ENCODE measurements around the gene METTL23.
A peak's percentile ranks its signal among the peaks of the same experiment; 100 is the strongest.
"Not testable (repeated sequence)": the region's sequence is repeated elsewhere in the genome, so short reads cannot be mapped to it uniquely, and the experiment has no call there.

METTL23 gene

GRCh38 chr17:76723812-76724211 lies 2.8 kb upstream of the METTL23 start:
- Histone ChIP-seq H3K9me3 (no peaks in the 10 kb centered on the region), H3K4me3 (no peak overlapping the region), H3K27me3 (no peaks in the 10 kb centered on the region), H3K27ac (peak overlapping the region in 1 of 2 donors; percentile 100), H3K36me3 (peaks cover 60 to 61% (median 61%) of the 10 kb centered on the region in 3 donors), H3K4me1 (peaks cover 0 to 49% (median 39%) of the 10 kb centered on the region in 4 donors)
- intact Hi-C loops (cut with DNase I; ENCODE audit: low total_unique reads): no loop called here
- no peak for DNase-seq
- TF ChIP-seq, protein P1, sequence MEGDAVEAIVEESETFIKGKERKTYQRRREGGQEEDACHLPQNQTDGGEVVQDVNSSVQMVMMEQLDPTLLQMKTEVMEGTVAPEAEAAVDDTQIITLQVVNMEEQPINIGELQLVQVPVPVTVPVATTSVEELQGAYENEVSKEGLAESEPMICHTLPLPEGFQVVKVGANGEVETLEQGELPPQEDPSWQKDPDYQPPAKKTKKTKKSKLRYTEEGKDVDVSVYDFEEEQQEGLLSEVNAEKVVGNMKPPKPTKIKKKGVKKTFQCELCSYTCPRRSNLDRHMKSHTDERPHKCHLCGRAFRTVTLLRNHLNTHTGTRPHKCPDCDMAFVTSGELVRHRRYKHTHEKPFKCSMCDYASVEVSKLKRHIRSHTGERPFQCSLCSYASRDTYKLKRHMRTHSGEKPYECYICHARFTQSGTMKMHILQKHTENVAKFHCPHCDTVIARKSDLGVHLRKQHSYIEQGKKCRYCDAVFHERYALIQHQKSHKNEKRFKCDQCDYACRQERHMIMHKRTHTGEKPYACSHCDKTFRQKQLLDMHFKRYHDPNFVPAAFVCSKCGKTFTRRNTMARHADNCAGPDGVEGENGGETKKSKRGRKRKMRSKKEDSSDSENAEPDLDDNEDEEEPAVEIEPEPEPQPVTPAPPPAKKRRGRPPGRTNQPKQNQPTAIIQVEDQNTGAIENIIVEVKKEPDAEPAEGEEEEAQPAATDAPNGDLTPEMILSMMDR (IDR thresholded peaks at IDR 0.05): no peak

- Histone ChIP-seq H3K27me3 (no peaks in the 10 kb centered on the region), H3K4me1 (peaks cover 0 to 67% (median 45%) of the 10 kb centered on the region in 4 donors), H3K27ac (peak overlapping the region; percentile 95 to 100), H3K36me3 (peaks cover 42 to 49% (median 44%) of the 10 kb centered on the region in 3 donors), H3K4me3 (peak overlapping the region; percentile 82 to 100), H3K9me3 (no peaks in the 10 kb centered on the region)
- DNase-seq: peak; percentile 73 to 91
- intact Hi-C loops (cut with DNase I; ENCODE audit: low total_unique reads): no loop called here
- TF ChIP-seq, protein P1 (IDR thresholded peaks at IDR 0.05): no peak
Observed at GRCh38 chr17:76725580-76726230, 934 bp upstream of the METTL23 start.

DNA sequence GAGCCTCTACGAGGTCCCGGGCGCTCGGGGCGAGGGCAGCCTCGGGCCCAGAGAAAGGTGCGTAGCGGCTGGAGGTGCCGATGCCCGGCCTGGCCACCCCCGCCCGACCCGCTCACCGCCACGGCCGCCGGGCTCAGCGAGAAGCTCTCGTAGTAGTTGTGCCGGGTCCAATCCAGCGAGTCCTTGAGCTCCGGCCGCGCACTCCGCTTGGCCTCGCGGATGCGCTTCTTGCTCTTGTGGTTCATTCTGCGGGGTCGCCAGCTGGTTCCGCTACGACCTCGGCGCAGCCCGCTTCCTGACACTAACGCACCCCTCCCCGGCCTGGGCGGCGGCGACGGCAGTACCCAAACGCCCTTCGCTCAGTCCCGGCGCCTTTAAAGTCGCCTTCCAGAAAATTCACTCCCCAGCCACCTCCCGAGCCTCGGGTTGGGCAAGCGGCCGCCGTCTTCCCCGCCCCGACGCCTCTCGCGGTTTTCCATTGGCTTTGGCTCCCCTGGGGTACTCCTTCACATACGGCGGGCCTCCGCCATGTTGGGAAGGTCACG lies 336 bp upstream of the METTL23 start, which contains the start of gene JMJD6:
JMJD6 (minus strand) TSS at position 376 of the 545 bp plus-strand sequence; CDS start at position 245, 131 bp downstream.
- H3K9me3 ChIP-seq: no peaks in the 10 kb centered on the region
- H3K4me3 ChIP-seq: peak within 1 kb of the TSS; percentile 82 to 100
- peak; percentile 96 to 99 for DNase-seq
- H3K27ac ChIP-seq: peak within 1 kb of the TSS; percentile 95 to 100
- TF ChIP-seq, protein P1 (IDR thresholded peaks at IDR 0.05): no peak
- H3K27me3 ChIP-seq: no peaks in the 10 kb centered on the region
- peaks cover 0 to 71% (median 45%) of the 10 kb centered on the region in 4 donors for H3K4me1 ChIP-seq
- intact Hi-C loops (cut with DNase I; ENCODE audit: low total_unique reads): no loop called here
- H3K36me3 ChIP-seq: peaks cover 40 to 48% (median 43%) of the 10 kb centered on the region in 3 donors

- Histone ChIP-seq H3K4me1 (peaks cover 0 to 80% (median 49%) of the 10 kb centered on the region in 4 donors), H3K9me3 (no peaks in the 10 kb centered on the region), H3K36me3 (peaks cover 41 to 51% (median 43%) of the 10 kb centered on the region in 3 donors), H3K27ac (peak overlapping the region; percentile 95 to 100), H3K27me3 (no peaks in the 10 kb centered on the region), H3K4me3 (peak overlapping the region; percentile 82 to 100)
- TF ChIP-seq, protein P1 (IDR thresholded peaks at IDR 0.05): no peak
- intact Hi-C loops (cut with DNase I; ENCODE audit: low total_unique reads): no loop called here
- DNase-seq: no peak
Observed at GRCh38 chr17:76727745-76728456, 1.3 kb downstream of the METTL23 start.

GRCh38 chr17:76731800-76732733 lies 5.4 kb downstream of the METTL23 start:
- DNase-seq, H3K9me3 ChIP-seq, H3K27me3 ChIP-seq, H3K27ac ChIP-seq, H3K4me3 ChIP-seq: not testable (repeated sequence)
- peaks cover 44 to 63% (median 51%) of the 10 kb centered on the region in 3 donors for H3K36me3 ChIP-seq
- H3K4me1 ChIP-seq: peaks cover 0 to 83% (median 50%) of the 10 kb centered on the region in 4 donors
- intact Hi-C loops (cut with DNase I; ENCODE audit: low total_unique reads): loop anchor here (10.0 kb wide), 1 partner anchor 1217 kb away; the partner anchor contains the start of genes CASKIN2 and TSEN54
